Endothelial cell of umbilical vein (primary cell): Measurements from ENCODE around the gene AKAP13. TPM values are rescaled to one million over a fixed set of nuclear protein-coding genes. Genes with fewer than 3 reads are reported as not detected.

Source experiments
- BruUV-seq: library from RNA; stranded (reverse); fragments of 400-500 nt; replicated peaks from 2 replicates; lab custom pipeline; 2021; lab: Mats Ljungman, UMichigan
- CTCF ChIA-PET: fragments of 300-600, 350-600 bp; sonication (Branson Sonifier 250); formaldehyde crosslinking; loops from one replicate; lab custom pipeline; 2021; ENCODE audit warnings: antibody characterized with exemption, inconsistent platforms; lab: Charles Lee
- POLR2A ChIA-PET: fragments of 300-600, 350-600 bp; sonication (Branson Sonifier 250); formaldehyde crosslinking; loops from one replicate; lab custom pipeline; 2021; ENCODE audit warnings: antibody characterized with exemption, inconsistent platforms; lab: Charles Lee
- DNase-seq: peaks from one replicate; pipeline ENCODE4 v3.0.0-alpha.2; 2011; ENCODE audit warnings: low read depth, low spot score
- FAIRE-seq: peaks from 2 replicates; lab custom pipeline; 2011; peaks lifted over from hg19 to GRCh38; lab: Jason Lieb, UNC
- H2AFZ ChIP-seq: 2 replicates; pipeline ENCODE4 v1.6.0; 2012; ENCODE audit warnings: low read depth, low read length, control low read depth, inconsistent platforms
- H3K27ac ChIP-seq: 2 replicates; pipeline ENCODE4 v1.5.1; 2011; ENCODE audit warnings: low read depth, mild to moderate bottlenecking, control low read depth, low read length, moderate library complexity; ENCODE audit not compliant: insufficient read depth
- H3K27me3 ChIP-seq, 2 experiments: 2 replicates each; pipeline versions ENCODE4 v1.6.0 to v1.6.1; 2011; ENCODE audit warnings: low read length in 2 of 2, mixed read lengths in 1 of 2; ENCODE audit not compliant: control insufficient read depth in 2 of 2, insufficient read depth in 2 of 2
- H3K36me3 ChIP-seq, 2 experiments: 2 replicates in 1 of 2; 3 replicates in 1 of 2; pipeline ENCODE4 v1.5.1; 2011; ENCODE audit warnings: low read length in 2 of 2, mild to moderate bottlenecking in 1 of 2, moderate library complexity in 1 of 2; ENCODE audit not compliant: control insufficient read depth in 2 of 2, insufficient read depth in 2 of 2; ENCODE audit errors: extremely low read depth in 1 of 2
- H3K4me1 ChIP-seq: 3 replicates; pipeline ENCODE4 v1.5.1; 2011; ENCODE audit warnings: mild to moderate bottlenecking, low read length; ENCODE audit not compliant: control insufficient read depth, insufficient read depth; ENCODE audit errors: extremely low read depth
- H3K4me2 ChIP-seq: 2 replicates; pipeline ENCODE4 v1.6.1; 2011; ENCODE audit warnings: low read length, control low read depth, mixed read lengths; ENCODE audit not compliant: insufficient read depth
- H3K4me3 ChIP-seq, 3 experiments: fragments of 200-600 bp in 1 of 3; sonication (generic), shearing (Covaris generic) in 1 of 3; replicated peaks in 1 of 3; 2 replicates each; pipeline ENCODE4 v1.5.1; 2011 to 2016; ENCODE audit warnings: control low read depth in 3 of 3, low read length in 3 of 3, mild to moderate bottlenecking in 2 of 3, inconsistent platforms in 1 of 3, low read depth in 1 of 3, moderate library complexity in 1 of 3; ENCODE audit not compliant: insufficient read depth in 1 of 3
- H3K79me2 ChIP-seq: 2 replicates; pipeline ENCODE4 v1.6.0; 2012; ENCODE audit warnings: low read length, inconsistent platforms; ENCODE audit not compliant: control insufficient read depth, insufficient read depth
- H3K9ac ChIP-seq: replicated peaks from 2 replicates; pipeline ENCODE3; 2011; ENCODE audit warnings: low read length, control low read depth; ENCODE audit not compliant: insufficient read depth; ENCODE audit errors: extremely low read depth
- H3K9me1 ChIP-seq: replicated peaks from 3 replicates; pipeline ENCODE4 v1.6.0; 2011; ENCODE audit warnings: mild to moderate bottlenecking, low read length; ENCODE audit not compliant: control insufficient read depth, insufficient read depth; ENCODE audit errors: extremely low read depth
- H3K9me3 ChIP-seq: replicated peaks from 2 replicates; pipeline ENCODE4 v1.5.1; 2012; ENCODE audit warnings: low read length, inconsistent platforms; ENCODE audit not compliant: control insufficient read depth, insufficient read depth
- H4K20me1 ChIP-seq: replicated peaks from 2 replicates; pipeline ENCODE3; 2011; ENCODE audit warnings: mild to moderate bottlenecking, low read length; ENCODE audit not compliant: control insufficient read depth, insufficient read depth; ENCODE audit errors: extremely low read depth
- EZH2 ChIP-seq: IDR thresholded peaks from 2 replicates; pipeline ENCODE4 v1.6.1; 2012; ENCODE audit warnings: borderline replicate concordance, low read depth, mild to moderate bottlenecking, moderate library complexity, low read length, inconsistent platforms; ENCODE audit not compliant: severe bottlenecking
- GATA2 ChIP-seq: IDR thresholded peaks from 2 replicates; pipeline ENCODE4 v1.7.0; 2011; ENCODE audit warnings: low read depth, mild to moderate bottlenecking, moderate library complexity, mixed read lengths, low read length; ENCODE audit not compliant: insufficient read length, insufficient read depth
- JUN ChIP-seq: IDR thresholded peaks from 2 replicates; pipeline ENCODE4 v1.6.1; 2011; ENCODE audit warnings: borderline replicate concordance, low read depth; ENCODE audit not compliant: insufficient read length, insufficient read depth
- dilution Hi-C: fragments of 300-500 bp; cut with MboI; formaldehyde crosslinking; loops from one replicate; pipeline ENCODE4 v1.15.0; 2019; ENCODE audit warnings: low sequenced_read_pairs; ENCODE audit not compliant: extremely low pct_ligation_motif_present
- intact Hi-C: fragments of 100-400 bp; cut with micrococcal nuclease; formaldehyde crosslinking; loops from one replicate; pipeline ENCODE4 v1.10.0; 2022
- polyA plus RNA-seq, 4 experiments: library from polyadenylated mRNA; depleted of rRNA in 3 of 4; stranded (reverse) in 3 of 4; unstranded in 1 of 4; fragments of >200 nt; gene quantifications; 2 replicates each; pipeline versions ENCODE4 v1.2.1 to v1.2.3, GENCODE V29; 2011 to 2012; ENCODE audit warnings: missing spikeins in 1 of 4
- total RNA-seq: library from RNA; stranded (reverse); gene quantifications from 2 replicates; pipeline ENCODE4 v1.2.3, GENCODE V29; 2021
- TF ChIP-seq, protein P1 (sequence below): IDR thresholded peaks from 2 replicates; pipeline ENCODE4 v1.6.1; 2011; ENCODE audit not compliant: insufficient read depth, insufficient read length

The AKAP13 gene
- total and polyA plus RNA-seq, 2 donors (not counting 3 experiments of a cell fraction or from before 2014, with no cell fraction given): 22.8 to 87.8 TPM

DNA sequence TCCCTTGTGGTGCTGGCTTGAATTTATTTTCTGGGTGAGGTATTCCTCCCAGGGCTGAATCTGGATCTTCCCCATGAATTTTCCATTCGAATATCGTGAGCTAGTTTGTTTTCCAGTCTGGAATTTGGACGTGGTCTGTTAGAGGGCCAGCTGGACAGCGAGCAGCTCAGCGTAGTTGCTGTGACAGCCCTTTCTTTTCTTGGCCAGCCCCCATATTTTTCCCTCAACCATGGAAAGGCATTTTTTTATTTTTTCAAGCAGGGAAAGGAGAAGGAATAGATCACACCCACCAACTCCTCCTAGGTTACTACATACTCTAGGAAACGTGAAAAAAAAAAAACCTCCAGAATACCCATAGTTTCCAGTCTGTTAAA, 262.3 kb downstream of the AKAP13 start:
- ChIA-PET CTCF (interaction anchor here (1.5 kb wide), 2 partner anchors 17 to 18 kb away, joined by 4 read pairs; no protein-coding TSS in a partner anchor), POLR2A (no interaction called here)
- Histone ChIP-seq H2AFZ (no peak overlapping the region), H3K36me3 (peaks cover 2 to 6% of the 10 kb centered on the region in 2 experiments), H3K4me3 (no peak overlapping the region), H3K27me3 (no peaks in the 10 kb centered on the region), H3K79me2 (no peaks in the 10 kb centered on the region), H3K9me1 (no peaks in the 10 kb centered on the region), H3K27ac (no peak overlapping the region), H4K20me1 (no peaks in the 10 kb centered on the region), H3K9ac (no peak overlapping the region), H3K4me1 (no peaks in the 10 kb centered on the region), H3K9me3 (no peaks in the 10 kb centered on the region), H3K4me2 (no peak overlapping the region)
- FAIRE-seq (no peak), DNase-seq (peak; percentile 30)
- no TSS peak for BruUV-seq
- intact Hi-C loops: no loop called here
- TF ChIP-seq JUN (no peak), EZH2 (no peak)
- dilution Hi-C loops: no loop called here

DNA sequence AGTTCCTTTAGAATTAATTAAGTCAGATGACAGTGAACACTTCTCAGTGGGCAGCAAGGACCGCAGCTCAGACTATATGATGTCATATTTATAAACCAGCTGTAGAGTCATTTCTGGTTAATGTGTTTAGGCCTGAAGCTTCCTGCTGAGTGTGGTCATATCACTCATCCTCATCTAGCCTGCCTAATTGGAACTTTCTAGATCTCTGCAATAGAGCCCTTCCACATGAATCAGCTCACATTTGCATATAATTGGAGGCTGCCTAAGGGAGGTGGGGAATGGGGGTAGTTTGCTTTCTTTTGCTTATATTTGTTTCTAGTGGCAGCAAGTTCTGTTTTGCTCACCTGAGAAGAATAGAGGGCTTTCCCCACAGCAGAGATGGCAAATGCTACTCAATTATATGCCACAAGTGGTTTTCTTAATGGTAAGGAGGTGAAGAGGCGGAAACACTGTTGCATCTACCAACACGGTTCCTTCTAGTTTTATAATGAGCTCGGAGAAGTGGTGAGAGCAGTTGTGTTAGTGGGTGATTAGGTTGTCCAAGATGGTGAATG, 266.2 kb downstream of the AKAP13 start:
- Histone ChIP-seq H3K9ac (no peak overlapping the region), H3K9me1 (no peaks in the 10 kb centered on the region), H3K79me2 (no peaks in the 10 kb centered on the region), H2AFZ (no peak overlapping the region), H4K20me1 (no peaks in the 10 kb centered on the region), H3K9me3 (no peaks in the 10 kb centered on the region), H3K4me3 (no peak overlapping the region), H3K27me3 (no peaks in the 10 kb centered on the region), H3K4me2 (no peak overlapping the region), H3K27ac (no peak overlapping the region), H3K36me3 (peaks cover 0 to 6% of the 10 kb centered on the region in 2 experiments), H3K4me1 (peaks cover 13% of the 10 kb centered on the region)
- intact Hi-C loops (no loop called here), dilution Hi-C loops (no loop called here)
- ChIA-PET CTCF (interaction anchor here (1.1 to 2.6 kb wide), 6 partner anchors 10 to 27 kb away, joined by 3 to 10 read pairs (median 3); no protein-coding TSS in a partner anchor), POLR2A (interaction anchor here (0.5 to 1.1 kb wide), 2 partner anchors 22 to 244 kb away, joined by 3 read pairs; no protein-coding TSS in a partner anchor)
- FAIRE-seq (no peak), DNase-seq (peak; percentile 12)
- BruUV-seq: no TSS peak
- TF ChIP-seq, protein P1, sequence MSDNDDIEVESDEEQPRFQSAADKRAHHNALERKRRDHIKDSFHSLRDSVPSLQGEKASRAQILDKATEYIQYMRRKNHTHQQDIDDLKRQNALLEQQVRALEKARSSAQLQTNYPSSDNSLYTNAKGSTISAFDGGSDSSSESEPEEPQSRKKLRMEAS: no peak
- peak; percentile 23 for TF ChIP-seq GATA2
